HG03558 (cell line): ENCODE data around the gene NAT10.
A peak's percentile ranks its signal among the peaks of the same experiment; 100 is the strongest.
"Not testable (repeated sequence)": the region's sequence is repeated elsewhere in the genome, so short reads cannot be mapped to it uniquely, and the experiment has no call there.

Source experiments
- ATAC-seq: cut with Tn5 transposase; IDR thresholded peaks from one replicate; pipeline ENCODE4 v1.9.1; 2021; ENCODE audit warnings: moderate number of reproducible peaks; ENCODE audit not compliant: unreplicated experiment; ENCODE audit errors: extremely low read depth

The NAT10 gene

DNA sequence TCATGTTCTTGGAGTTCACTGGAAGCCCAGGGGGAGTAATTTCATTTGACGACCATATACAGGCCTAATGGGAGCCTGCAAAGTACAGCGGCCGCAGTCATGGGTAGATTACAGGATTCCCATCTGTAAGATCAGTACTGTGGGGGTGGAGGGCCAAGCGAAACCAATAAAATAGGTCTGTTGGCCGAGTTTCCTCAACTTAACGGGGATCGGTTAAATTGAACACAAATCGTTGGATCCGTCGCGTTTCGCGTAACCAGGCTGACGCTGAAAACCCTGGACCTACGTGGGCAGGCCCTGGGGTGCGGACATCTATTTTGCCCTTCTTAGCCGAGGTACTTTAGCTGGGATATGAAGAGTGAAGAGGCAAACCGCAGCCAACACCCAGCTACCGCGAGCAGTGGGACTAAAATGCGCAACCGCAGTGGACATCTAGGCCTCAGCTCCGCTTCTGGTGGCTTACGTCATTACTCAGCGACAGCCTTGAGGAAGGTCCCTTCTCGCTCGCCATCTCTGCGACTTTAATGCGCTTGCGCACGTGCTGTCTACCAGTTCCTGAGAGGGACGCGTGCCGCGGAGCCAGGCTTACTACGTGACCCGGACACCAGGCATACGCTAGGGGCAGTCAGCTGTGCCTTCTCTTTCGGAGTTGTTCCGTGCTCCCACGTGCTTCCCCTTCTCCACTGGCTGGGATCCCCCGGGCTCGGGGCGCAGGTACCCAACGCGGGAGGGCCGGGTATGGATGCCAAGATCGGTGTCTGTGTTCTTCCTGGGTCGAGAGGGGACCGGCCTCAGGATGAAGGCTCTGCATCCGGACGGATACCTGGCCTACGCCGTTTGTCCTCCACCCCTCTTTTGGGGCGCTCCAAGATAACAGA lies at the start of gene NAT10:
Gene NAT10, plus strand, starts transcription at position 551 of the 878 bp plus-strand sequence. CDS start 2,597 bp downstream, outside the sequence.
- peak; percentile 81 for ATAC-seq

DNA sequence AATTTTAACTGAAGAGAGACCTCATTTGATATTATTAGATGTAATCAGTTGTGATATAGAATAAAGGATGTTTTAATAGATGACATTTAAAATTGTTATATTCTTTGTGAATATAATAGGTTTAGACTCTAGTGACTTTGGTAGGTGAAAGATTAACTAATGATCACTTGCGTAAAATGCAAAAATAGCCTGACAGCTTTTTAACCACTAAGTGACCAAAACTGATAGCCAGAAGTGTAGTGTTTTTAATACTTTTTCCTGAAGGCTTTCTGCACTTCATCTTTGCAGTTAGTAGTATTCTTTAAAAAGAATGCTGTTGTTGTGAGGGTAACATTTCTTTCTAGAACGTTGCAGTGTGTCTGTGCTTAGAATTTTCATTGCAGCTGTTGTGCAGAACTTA lies 48.8 kb upstream of the NAT10 start:
- ATAC-seq: no peak

DNA sequence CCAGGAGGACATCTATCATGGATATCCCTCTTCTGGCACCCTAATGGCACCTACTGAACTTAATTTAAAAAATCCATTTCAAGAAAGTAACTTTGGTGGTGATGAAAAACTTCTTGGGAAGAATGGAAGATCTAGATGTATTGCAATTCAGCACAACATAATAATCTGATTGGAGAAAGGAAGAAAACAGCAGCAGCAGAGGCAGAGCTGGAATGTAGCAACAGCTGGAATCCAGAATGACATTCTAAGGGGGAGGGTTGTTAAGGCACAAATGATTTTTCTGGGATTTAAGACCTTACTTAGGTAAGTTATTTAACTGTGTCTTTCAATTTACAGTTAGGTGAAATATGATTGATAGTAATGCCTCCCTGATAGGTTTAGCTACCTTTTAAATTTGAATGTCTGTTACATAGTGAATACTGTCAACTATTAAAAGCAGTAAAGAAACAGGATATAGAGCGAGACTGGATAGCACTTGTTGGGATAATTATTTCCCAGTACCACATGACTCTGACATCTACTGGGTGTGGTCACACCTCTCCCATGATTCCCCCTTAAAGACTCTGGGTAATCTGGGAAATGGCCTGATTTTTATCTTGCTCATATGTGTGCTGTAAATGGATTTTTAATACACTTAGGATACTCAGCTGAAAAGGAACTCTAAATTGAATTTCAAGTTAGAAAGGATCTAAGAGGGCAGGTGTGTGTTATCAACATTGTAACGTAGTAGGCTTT lies 42.2 kb upstream of the NAT10 start:
- no peak for ATAC-seq

DNA sequence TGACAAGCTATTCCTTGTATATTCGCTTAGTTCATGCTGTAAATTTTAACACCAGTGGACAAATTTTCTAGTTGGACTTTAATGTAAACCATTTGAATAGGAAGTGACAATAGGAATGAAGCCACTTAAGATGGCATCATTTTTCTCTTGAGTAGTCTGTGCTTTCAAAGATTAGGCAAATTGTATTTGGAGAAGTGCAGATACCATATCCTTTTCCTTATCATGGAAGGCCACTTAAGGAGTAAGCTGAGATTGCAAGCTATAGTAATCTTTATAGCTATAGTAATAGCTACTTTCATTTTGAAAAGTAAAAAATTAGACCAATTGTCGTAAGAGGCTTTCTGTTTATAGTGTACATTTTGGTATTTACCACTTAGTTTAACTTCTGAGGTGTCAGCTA lies 41.1 kb upstream of the NAT10 start:
- no peak for ATAC-seq

DNA sequence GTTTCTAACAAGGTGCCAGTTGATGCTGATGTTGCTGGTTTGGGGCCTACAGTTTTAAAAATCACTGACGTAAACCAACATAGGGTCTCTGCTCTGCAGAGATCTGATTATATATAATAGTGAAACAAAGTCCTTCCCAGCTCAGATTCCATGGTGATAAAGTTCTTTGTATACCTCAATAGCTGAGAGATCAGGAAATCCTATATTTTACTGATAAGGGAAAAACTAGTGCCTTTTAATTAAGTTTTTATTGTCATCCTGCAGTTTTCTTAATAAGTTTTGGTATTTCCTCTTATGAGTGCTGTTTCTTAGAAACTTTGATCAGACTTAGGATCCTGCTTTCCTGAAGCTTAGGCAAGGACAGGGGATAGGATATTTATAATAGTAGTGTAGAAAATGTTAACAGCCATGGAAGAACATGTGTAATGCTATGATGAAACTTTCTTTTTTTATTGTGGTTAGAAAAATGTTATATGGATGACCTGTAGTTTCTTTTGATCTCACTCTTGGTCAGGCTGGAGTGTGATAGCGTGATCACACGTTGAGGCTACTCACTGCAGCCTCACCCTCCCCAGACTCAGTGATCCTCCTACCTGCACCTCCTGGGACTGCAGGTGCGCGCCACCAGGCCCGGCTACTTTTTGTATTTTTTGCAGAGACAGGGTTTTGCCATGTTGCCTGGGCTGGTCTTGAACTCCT lies 39.8 kb upstream of the NAT10 start:
- ATAC-seq: no peak

DNA sequence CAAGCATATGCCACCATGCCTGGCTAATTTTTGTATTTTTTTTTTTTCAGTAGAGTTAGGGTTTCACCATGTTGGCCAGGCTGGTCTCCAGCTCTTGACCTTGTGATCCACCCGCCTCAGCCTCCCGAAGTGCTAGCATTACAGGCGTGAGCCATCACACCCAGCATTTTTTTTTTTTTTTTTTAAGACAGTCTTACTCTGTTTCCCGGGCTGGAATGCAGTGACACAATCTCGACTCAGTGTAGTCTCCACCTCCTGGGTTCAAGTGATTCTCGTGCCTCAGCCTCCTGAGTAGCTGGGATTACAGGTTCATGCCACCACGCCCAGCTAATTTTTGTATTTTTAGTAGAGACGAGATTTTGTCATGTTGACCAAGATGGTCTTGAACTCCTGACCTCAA lies 38.7 kb upstream of the NAT10 start:
- not testable (repeated sequence) for ATAC-seq

DNA sequence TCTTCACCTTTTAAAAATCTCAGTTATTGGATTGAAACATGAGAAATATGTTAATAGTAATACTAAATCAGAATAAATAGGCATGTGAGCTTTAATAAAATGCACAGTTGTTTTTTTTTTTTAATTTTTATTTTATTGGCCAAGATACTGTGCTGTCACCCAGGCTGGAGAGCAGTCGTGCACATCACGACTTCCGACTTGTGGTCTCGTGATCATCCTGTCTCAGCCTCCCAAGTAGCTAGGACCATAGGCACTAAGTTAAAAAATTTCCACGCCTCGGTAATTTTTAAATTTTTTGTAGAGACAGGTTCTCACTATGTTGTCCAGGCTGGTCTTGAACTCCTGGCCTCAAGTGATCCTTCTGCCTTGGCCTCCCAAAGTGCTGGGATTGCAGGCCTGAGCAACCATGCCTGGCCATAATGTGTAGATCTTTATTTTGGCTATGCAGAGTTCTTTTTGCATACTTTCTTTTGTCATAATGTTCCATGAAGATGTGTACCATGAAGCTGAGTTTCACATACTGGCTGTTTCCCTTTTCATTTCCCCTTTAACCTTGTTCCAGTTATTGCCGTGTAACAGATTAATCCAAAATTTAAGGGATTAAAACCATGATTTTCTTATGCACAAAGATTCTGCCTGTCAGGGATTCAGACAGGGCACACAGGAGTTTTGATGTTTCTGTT lies 37.9 kb upstream of the NAT10 start:
- no peak for ATAC-seq

DNA sequence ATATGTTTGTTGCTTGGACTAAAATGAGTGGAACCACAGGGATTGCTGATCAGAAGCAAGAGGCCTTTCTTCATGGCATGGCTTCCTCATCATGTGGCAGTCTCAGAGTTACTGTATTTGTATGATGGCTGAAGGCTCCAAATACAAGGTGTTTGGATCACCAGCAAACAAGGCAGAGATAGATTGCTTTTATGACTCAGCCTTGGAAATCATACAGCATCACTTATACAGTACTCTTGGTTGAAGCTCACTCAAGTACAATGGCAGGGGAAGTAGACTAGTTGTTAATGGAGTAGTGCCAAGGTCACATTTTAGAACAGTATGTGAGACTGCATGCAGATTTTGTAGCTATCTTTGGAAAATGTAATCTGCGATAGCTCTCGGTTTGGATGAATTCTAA lies 37.3 kb upstream of the NAT10 start:
- no peak for ATAC-seq

DNA sequence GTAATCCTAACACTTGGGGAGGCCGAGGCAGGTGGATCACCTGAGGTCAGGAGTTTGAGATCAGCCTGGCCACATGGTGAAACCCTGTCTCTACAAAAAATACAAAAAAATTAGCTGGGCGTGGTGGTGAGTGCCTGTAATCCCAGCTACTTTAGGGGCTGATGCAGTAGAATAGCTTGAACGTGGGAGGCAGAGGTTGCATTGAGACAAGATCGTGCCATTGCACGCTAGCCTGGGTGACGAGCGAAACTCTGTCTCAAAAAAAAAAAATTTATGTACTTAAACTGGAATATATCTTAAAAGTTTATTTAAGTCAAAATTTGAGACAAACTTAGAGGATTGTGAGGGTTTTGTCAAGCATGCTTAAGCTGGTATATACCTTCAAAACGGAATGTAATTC lies 34.1 kb upstream of the NAT10 start:
- not testable (repeated sequence) for ATAC-seq

DNA sequence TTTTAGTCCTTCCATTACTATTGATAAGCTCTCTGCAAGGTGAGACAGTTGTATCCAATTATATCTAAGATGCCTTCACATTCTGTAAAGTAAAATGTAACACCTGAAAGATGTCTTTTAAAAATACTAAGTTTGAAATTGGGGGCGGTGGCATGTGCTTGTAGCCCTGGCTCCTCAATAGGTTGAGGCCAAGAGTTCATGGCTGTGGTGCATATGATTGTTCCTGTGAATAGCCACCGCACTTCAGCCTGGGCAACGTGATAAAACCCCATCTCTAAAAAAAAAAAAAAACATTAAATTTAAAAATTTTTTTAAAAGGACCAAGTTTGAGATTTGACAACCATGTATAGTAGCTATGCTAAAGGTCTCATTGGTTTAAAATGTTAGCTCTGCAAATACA lies 33.4 kb upstream of the NAT10 start:
- no peak for ATAC-seq

DNA sequence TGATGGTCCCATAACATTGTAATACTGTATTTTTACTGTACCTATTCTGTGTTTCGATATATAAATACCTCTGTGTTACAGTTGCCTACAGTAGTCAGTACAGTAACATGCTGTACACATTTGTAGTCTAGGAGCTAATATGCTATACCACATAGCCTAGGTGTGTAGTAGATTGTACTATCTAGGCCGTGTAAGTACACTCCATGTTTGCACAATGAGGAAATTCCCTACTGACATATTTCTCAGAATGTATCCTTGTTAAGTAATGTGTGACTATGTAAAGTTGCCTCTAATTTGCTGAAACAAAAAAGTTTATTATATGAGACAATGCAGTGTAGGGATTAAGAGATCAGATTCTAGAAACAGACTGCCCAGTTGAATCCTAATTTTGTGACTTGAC lies 32.6 kb upstream of the NAT10 start:
- no peak for ATAC-seq

DNA sequence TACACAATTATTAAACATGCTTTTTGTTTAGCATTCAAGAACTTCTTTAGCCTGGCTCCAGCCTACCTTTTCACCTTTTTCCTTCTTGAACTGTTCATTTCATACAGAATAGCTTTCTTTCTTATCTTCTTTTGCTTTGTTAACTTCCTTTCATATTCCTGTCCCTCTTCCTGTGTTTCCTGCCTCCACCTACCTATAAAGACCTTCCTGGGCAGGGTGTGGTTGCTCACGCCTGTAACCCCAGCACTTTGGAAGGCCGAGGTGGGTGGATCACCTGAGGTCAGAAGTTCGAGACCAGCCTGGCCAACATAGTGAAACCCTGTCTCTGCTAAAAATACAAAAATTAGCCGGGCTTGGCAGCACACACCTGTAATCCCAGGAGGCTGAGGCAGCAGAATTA lies 31.0 kb upstream of the NAT10 start:
- no peak for ATAC-seq

DNA sequence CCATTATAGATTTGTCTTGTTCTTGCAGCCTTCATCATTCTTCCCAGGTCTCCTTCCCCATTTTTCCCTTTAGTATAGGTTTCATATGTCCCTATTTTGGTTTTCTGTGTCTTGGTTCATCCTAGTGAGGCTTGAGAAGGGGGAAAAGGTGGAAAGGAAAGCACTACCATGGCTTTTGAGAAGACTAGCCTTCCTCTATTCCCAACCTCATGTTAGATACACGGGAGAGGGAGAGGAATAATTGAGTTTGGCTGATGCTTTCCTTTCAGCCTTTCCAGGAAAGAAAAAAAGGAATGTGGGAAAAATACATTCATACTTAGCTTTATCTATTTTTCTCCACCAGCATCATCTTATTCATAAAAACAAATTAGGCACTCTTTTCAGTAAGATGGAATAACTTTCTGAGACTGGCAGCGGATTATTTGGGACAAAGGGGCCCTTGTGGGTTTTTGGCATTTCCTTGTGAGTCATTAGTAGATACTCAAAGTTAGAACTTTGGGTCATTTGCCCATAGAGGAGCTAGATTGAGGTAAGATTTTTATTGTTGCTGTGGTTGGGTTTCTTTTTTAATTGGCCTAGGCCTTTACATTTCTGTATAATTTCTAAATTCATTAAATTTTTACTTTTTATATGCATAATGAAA lies 30.1 kb upstream of the NAT10 start:
- ATAC-seq: no peak

DNA sequence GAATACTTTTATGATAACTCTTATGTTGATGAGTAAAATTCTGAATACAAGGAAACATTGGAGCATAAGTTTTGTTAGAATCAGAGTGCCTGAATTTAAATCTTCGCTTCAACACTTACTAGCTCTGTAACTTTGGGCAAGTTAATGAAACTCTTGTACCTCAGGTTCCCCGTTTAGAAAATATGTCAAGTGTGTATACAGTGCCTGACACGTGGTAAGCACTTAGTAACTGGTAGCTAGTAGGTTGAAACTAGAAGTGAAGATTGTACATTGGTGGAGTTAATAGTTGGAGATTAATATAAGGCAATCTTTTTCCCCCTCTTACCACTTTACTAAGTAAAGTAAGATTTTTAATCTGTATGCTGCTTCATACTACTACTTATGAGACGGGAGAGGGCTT lies 24.8 kb upstream of the NAT10 start:
- no peak for ATAC-seq

DNA sequence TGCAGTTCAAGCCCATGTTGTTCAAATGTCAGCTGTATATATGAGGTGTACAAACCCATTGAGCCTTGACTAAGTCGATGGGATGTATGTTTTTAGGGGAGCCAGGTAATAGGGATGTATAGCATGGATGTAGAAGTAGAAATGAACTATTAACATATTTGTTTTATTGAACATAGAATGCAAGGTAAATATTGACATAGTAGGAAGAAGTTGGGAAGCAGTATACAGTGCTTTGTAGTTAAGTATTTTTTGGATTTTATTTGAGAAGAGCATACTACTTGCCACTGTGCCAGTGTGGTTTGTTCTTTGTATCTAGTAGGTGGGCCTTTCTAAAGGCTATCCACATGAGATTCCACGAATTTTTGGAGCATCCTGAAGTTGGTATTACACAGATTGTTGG lies 20.8 kb upstream of the NAT10 start:
- ATAC-seq: no peak

DNA sequence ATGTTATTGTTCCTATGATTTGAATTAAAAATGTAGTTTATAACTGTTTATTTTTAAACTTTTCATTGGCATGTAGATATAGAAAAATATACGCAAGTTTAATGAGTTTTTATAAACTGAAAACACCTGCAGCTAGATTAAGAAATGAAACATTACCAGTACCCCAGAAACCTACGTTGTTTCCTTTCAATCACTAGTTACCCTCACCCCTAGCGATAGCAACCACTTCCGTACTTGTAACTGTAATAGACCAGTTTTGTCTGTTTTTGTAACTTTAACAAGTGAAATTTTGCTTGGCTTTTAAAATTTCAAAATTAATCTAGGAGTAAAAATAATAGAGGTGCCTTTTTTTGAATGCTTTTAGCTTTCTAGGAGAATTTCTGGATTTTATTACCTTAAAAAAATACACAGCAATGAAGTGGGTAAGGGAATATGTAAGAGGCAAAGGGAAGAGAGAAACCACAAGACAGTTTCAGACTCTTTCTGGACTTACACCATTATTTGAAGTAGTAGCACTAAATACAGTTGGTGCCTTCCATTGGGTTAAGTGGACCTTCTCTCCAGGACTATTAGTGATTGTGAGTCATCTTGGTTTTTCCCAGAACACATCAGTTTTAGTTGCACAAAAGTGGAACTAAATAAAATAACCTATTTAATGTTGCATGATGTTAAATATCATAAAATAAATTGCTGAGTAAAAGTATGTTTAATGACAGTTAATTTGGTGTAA lies 18.7 kb upstream of the NAT10 start:
- ATAC-seq: no peak

DNA sequence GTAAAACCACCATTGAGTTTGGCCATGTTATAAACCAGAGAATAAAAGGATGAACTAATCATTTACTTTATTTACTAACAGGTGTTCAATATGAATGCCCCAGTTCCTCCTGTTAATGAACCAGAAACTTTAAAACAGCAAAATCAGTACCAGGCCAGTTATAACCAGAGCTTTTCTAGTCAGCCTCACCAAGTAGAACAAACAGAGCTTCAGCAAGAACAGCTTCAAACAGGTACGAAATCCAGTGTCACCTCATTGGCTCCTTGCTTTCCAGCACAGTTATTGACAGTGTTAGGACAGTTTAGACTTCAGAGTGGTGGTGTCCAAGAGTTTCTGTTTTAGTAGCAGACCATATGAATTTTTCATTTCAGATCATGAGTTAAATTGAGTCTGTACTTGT lies 13.6 kb upstream of the NAT10 start:
- no peak for ATAC-seq

DNA sequence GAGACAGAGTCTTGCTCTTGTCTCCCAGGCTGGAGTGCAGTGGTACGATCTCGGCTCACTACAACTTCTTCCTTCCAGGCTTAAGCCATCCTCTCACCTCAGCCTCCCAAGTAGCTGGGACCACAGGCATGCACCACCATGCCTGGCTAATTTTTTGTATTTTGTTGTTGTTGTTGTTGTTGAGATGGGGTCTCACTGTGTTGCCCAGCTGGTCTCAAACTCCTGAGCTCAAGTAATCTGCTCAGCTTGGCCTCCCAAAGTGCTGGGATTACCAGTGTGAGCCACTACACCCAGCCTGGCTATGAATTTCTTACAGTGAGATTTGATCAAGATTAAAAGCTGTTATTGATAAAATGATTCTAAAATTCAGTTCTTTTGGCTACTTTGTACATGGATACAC lies 10.5 kb upstream of the NAT10 start:
- not testable (repeated sequence) for ATAC-seq

DNA sequence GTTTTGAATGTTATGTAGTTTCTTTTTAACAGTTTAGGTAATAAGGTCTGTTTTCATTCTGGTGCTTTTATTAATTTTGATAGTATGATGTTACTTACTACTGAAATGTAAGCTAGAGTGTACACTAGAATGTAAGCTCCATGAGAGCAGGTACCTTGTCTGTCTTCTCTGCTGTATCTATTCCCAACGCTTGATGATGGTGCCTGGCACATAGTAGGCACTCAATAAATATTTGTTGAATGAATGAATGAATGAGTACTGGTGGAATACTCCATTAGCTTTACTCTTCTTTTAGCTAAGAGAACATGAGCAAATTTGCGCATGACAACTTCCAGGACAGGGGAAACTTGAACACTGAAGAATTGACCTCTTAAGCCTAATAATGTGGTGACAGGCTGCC lies 6.6 kb upstream of the NAT10 start:
- no peak for ATAC-seq
